ENCODE data around the gene RAPGEF6. TPM values are rescaled to one million over a fixed set of nuclear protein-coding genes. Genes with fewer than 3 reads are reported as not detected.

The RAPGEF6 gene
- total RNA-seq = 5.5 and 6.4 TPM in 2 replicates

GRCh38 chr5:131634996-131635683 lies at the start of gene RAPGEF6:
TSS of gene RAPGEF6 (minus strand) at chr5:131635229. CDS start at chr5:131635030, 199 bp downstream.

Other genes starting within 250 kb of the RAPGEF6 start
- gene FNIP1, start 161.8 kb upstream of the RAPGEF6 start, total RNA-seq = 16.4 and 23.9 TPM in 2 replicates

Measured in myometrial cell (primary cell).